ENCODE measurements around the gene HLA-DQA1. TPM values are rescaled to one million over a fixed set of nuclear protein-coding genes. Genes with fewer than 3 reads are reported as not detected.

HLA-DQA1 gene
- total RNA-seq, 5 donors from 2014 or later (not counting 1 experiment from before 2014, with no cell fraction given), result 6.9 to 25.8 (median 10.8) TPM

DNA sequence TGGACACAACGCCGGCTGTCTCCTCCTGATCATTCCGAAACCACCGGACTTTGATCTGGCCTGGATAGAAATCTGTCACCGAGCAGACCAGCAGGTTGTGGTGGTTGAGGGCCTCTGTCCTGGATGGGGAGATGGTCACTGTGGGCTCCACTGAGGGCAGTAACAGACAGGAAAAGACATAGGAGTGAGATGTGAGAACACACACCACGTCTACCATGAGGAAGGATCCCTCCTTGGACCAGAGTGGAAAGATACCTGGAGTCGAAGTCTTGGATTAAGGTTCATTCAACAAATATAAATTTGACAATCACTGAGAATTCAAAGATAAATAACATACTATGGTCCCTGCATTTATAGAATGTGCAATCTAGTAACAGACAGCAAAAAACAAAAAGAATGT lies 24.9 kb downstream of the HLA-DQA1 start:
- POLR2A ChIA-PET, result no interaction called here
- CTCF ChIA-PET, result interaction anchor here in 1 of 2 donors (0.9 kb wide), 1 partner anchor 9 kb away, joined by 3 read pairs; no protein-coding TSS in a partner anchor
- Mint-ChIP-seq H3K4me1 (peaks cover 19 to 51% (median 26%) of the 10 kb centered on the region in 3 donors), H3K4me3 (no peak overlapping the region), H3K27me3 (peaks cover 5 to 17% of the 10 kb centered on the region in 2 donors), H3K27ac (no peak overlapping the region), H3K36me3 (peaks cover 7% of the 10 kb centered on the region), H3K9me3 (no peaks in the 10 kb centered on the region)
- no peaks in the 10 kb centered on the region for H3K9me3 ChIP-seq
- peaks cover 5 to 13% of the 10 kb centered on the region in 2 experiments for H3K4me1 ChIP-seq (ENCODE audit: control insufficient read depth in 1 of 2, extremely low read depth in 1 of 2, insufficient read depth in 2 of 2, low read length in 2 of 2)
- no peaks in the 10 kb centered on the region for H3K36me3 ChIP-seq (ENCODE audit: control insufficient read depth in 2 of 2, extremely low read depth in 1 of 2, insufficient read depth in 1 of 2, low read length in 1 of 2)
- no peaks in the 10 kb centered on the region for H3K27me3 ChIP-seq (replicated peaks in 1 of 2; ENCODE audit: control insufficient read depth in 2 of 2, extremely low read depth in 1 of 2, insufficient read depth in 2 of 2, low read length in 1 of 2)
- no peak overlapping the region for H3K4me3 ChIP-seq (ENCODE audit: control insufficient read depth in 1 of 2, extremely low read depth in 1 of 2, low read length in 1 of 2)
- 67% methylated on average over 2 of the region's 7 CpGs for WGBS (ENCODE audit: insufficient coverage)
- ATAC-seq (replicated peaks in 1 of 4) (no peak), DNase-seq (no peak)
- H3K27ac ChIP-seq (ENCODE audit: low read length), result no peak overlapping the region

- ChIA-PET POLR2A (no interaction called here), CTCF (interaction anchor here in 1 of 2 donors (0.6 kb wide), 1 partner anchor 391 kb away, joined by 3 read pairs; no protein-coding TSS in a partner anchor)
- ATAC-seq (replicated peaks in 1 of 4) (no peak), DNase-seq (no peak)
- Histone ChIP-seq H3K27me3 (replicated peaks in 1 of 2; ENCODE audit: control insufficient read depth in 2 of 2, extremely low read depth in 1 of 2, insufficient read depth in 2 of 2, low read length in 1 of 2) (no peaks in the 10 kb centered on the region), H3K9me3 (no peaks in the 10 kb centered on the region), H3K4me1 (ENCODE audit: control insufficient read depth in 1 of 2, extremely low read depth in 1 of 2, insufficient read depth in 2 of 2, low read length in 2 of 2) (peaks cover 5 to 13% of the 10 kb centered on the region in 2 experiments), H3K27ac (ENCODE audit: low read length) (no peak overlapping the region), H3K4me3 (ENCODE audit: control insufficient read depth in 1 of 2, extremely low read depth in 1 of 2, low read length in 1 of 2) (no peak overlapping the region), H3K36me3 (ENCODE audit: control insufficient read depth in 2 of 2, extremely low read depth in 1 of 2, insufficient read depth in 1 of 2, low read length in 1 of 2) (no peaks in the 10 kb centered on the region)
- H3K9me3 Mint-ChIP-seq, result no peaks in the 10 kb centered on the region
- no CpG with 5 or more reads among the region's 5 CpGs for WGBS (ENCODE audit: insufficient coverage)
- H3K27me3 Mint-ChIP-seq, result peaks cover 5 to 21% of the 10 kb centered on the region in 2 donors
- peak overlapping the region in 1 of 2 donors; percentile 28 for H3K27ac Mint-ChIP-seq
- peaks cover 25 to 58% (median 34%) of the 10 kb centered on the region in 3 donors for H3K4me1 Mint-ChIP-seq
- peaks cover 7% of the 10 kb centered on the region for H3K36me3 Mint-ChIP-seq
- H3K4me3 Mint-ChIP-seq, result no peak overlapping the region
Observed at GRCh38 chr6:32662836-32663235, 25.6 kb downstream of the HLA-DQA1 start.

DNA sequence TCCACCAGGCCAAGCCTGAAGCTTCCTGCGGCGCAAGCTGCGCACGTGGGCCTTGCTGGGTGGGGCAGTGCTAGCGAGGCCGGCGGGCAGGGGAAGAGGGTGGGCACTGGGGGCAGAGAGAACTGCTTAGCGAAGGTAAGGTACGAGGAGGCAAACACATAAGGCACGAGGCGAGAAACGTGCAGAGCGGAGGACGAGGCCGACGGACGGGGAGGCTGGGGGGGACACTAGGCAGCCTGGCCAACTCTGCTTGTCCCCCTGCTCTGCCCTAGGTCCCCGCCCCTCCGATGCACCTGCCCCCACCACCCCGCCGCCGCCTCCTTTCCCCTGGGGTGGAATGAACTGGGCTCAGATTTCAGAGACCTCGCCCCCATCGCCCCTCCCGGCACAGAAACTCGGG lies 27.1 kb downstream of the HLA-DQA1 start:
- ATAC-seq (replicated peaks in 1 of 4), result no peak
- no peak for DNase-seq
- H3K27me3 Mint-ChIP-seq, result peaks cover 5 to 21% of the 10 kb centered on the region in 2 donors
- peaks cover 7% of the 10 kb centered on the region for H3K36me3 Mint-ChIP-seq
- 14% methylated on average over 2 of the region's 26 CpGs for WGBS (ENCODE audit: insufficient coverage)
- Histone ChIP-seq H3K27me3 (replicated peaks in 1 of 2; ENCODE audit: control insufficient read depth in 2 of 2, extremely low read depth in 1 of 2, insufficient read depth in 2 of 2, low read length in 1 of 2) (no peaks in the 10 kb centered on the region), H3K27ac (ENCODE audit: low read length) (no peak overlapping the region), H3K4me1 (ENCODE audit: control insufficient read depth in 1 of 2, extremely low read depth in 1 of 2, insufficient read depth in 2 of 2, low read length in 2 of 2) (peaks cover 10 to 13% of the 10 kb centered on the region in 2 experiments), H3K36me3 (ENCODE audit: control insufficient read depth in 2 of 2, extremely low read depth in 1 of 2, insufficient read depth in 1 of 2, low read length in 1 of 2) (no peaks in the 10 kb centered on the region), H3K9me3 (no peaks in the 10 kb centered on the region), H3K4me3 (ENCODE audit: control insufficient read depth in 1 of 2, extremely low read depth in 1 of 2, low read length in 1 of 2) (no peak overlapping the region)
- POLR2A ChIA-PET, result no interaction called here
- H3K4me1 Mint-ChIP-seq, result peaks cover 34 to 70% (median 46%) of the 10 kb centered on the region in 3 donors
- peak overlapping the region in 1 of 2 donors; percentile 75 for H3K27ac Mint-ChIP-seq
- peak overlapping the region; percentile 76 to 81 (median 77) for H3K4me3 Mint-ChIP-seq
- H3K9me3 Mint-ChIP-seq, result no peaks in the 10 kb centered on the region
- CTCF ChIA-PET, result interaction anchor here in 1 of 2 donors (0.6 to 1.5 kb wide), 2 partner anchors 15 to 41 kb away, joined by 3 to 5 read pairs; no protein-coding TSS in a partner anchor

GRCh38 chr6:32664827-32665362 lies 27.7 kb downstream of the HLA-DQA1 start:
- 5% methylated on average over 33 of the region's 47 CpGs for WGBS (ENCODE audit: insufficient coverage)
- no peaks in the 10 kb centered on the region for H3K36me3 ChIP-seq (ENCODE audit: control insufficient read depth in 2 of 2, extremely low read depth in 1 of 2, insufficient read depth in 1 of 2, low read length in 1 of 2)
- peaks cover 10 to 13% of the 10 kb centered on the region in 2 experiments for H3K4me1 ChIP-seq (ENCODE audit: control insufficient read depth in 1 of 2, extremely low read depth in 1 of 2, insufficient read depth in 2 of 2, low read length in 2 of 2)
- ATAC-seq (replicated peaks in 1 of 4), result peak; percentile 23 to 40 (median 35)
- DNase-seq, result peak in 26 of 35 experiments; percentile 4 to 60 (median 39)
- Mint-ChIP-seq H3K4me1 (peaks cover 34 to 69% (median 46%) of the 10 kb centered on the region in 3 donors), H3K27me3 (peaks cover 5 to 21% of the 10 kb centered on the region in 2 donors), H3K4me3 (peak overlapping the region; percentile 76 to 81 (median 77)), H3K9me3 (no peaks in the 10 kb centered on the region), H3K27ac (peak overlapping the region; percentile 75 to 86), H3K36me3 (peaks cover 3% of the 10 kb centered on the region)
- H3K9me3 ChIP-seq, result no peaks in the 10 kb centered on the region
- ChIA-PET CTCF (interaction anchor here in 1 of 2 donors (1.5 kb wide), 1 partner anchor 42 kb away, joined by 5 read pairs; no protein-coding TSS in a partner anchor), POLR2A (no interaction called here)
- no peaks in the 10 kb centered on the region for H3K27me3 ChIP-seq (replicated peaks in 1 of 2; ENCODE audit: control insufficient read depth in 2 of 2, extremely low read depth in 1 of 2, insufficient read depth in 2 of 2, low read length in 1 of 2)
- no peak overlapping the region for H3K4me3 ChIP-seq (ENCODE audit: control insufficient read depth in 1 of 2, extremely low read depth in 1 of 2, low read length in 1 of 2)
- H3K27ac ChIP-seq (ENCODE audit: low read length), result no peak overlapping the region

DNA sequence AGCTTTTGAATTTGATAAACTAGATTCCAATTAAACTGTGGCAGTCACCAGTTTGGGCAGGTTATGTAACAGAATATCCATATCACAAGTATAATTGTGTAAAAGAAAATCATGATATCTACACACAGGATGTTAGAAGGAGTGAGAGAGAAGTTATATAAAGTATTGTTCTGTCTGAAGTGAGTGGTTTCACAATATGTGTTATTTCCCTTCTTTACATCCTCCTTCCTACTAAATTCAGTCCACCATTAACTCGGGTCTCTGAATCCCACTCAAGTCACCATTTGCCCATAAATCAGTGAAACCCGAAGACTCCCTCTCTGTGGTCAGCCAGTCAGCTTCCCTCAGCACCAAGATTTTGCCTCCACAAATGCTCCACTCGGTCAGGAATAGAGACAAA lies 28.5 kb downstream of the HLA-DQA1 start:
- DNase-seq (no peak), ATAC-seq (replicated peaks in 1 of 4) (no peak)
- ChIA-PET POLR2A (interaction anchor here in 1 of 2 donors (0.8 to 1.4 kb wide), 3 partner anchors 24 to 43 kb away, joined by 3 to 4 read pairs (median 3); no protein-coding TSS in a partner anchor), CTCF (interaction anchor here in 1 of 2 donors (0.6 to 1.4 kb wide), 4 partner anchors 35 to 411 kb away, joined by 3 to 4 read pairs (median 3); no protein-coding TSS in a partner anchor)
- no peak overlapping the region for H3K4me3 ChIP-seq (ENCODE audit: control insufficient read depth in 1 of 2, extremely low read depth in 1 of 2, low read length in 1 of 2)
- Mint-ChIP-seq H3K36me3 (no peaks in the 10 kb centered on the region), H3K9me3 (no peaks in the 10 kb centered on the region), H3K4me1 (peaks cover 34 to 61% (median 46%) of the 10 kb centered on the region in 3 donors), H3K27me3 (peaks cover 5 to 21% of the 10 kb centered on the region in 2 donors), H3K4me3 (peak overlapping the region; percentile 72 to 81 (median 77)), H3K27ac (peak overlapping the region; percentile 30 to 86)
- no peaks in the 10 kb centered on the region for H3K27me3 ChIP-seq (replicated peaks in 1 of 2; ENCODE audit: control insufficient read depth in 2 of 2, extremely low read depth in 1 of 2, insufficient read depth in 2 of 2, low read length in 1 of 2)
- WGBS (ENCODE audit: insufficient coverage), result 5% methylated on average over 3 of the region's 3 CpGs
- H3K27ac ChIP-seq (ENCODE audit: low read length), result no peak overlapping the region
- peaks cover 10 to 13% of the 10 kb centered on the region in 2 experiments for H3K4me1 ChIP-seq (ENCODE audit: control insufficient read depth in 1 of 2, extremely low read depth in 1 of 2, insufficient read depth in 2 of 2, low read length in 2 of 2)
- no peaks in the 10 kb centered on the region for H3K9me3 ChIP-seq
- H3K36me3 ChIP-seq (ENCODE audit: control insufficient read depth in 2 of 2, extremely low read depth in 1 of 2, insufficient read depth in 1 of 2, low read length in 1 of 2), result no peaks in the 10 kb centered on the region

- peak within 1 kb of the TSS in 1 of 2 donors; percentile 43 for H3K4me3 ChIP-seq (ENCODE audit: control insufficient read depth in 1 of 2, extremely low read depth in 1 of 2, low read length in 1 of 2)
- H3K27me3 ChIP-seq (replicated peaks in 1 of 2; ENCODE audit: control insufficient read depth in 2 of 2, extremely low read depth in 1 of 2, insufficient read depth in 2 of 2, low read length in 1 of 2), result no peaks in the 10 kb centered on the region
- H3K36me3 Mint-ChIP-seq, result no peaks in the 10 kb centered on the region
- ChIA-PET CTCF (interaction anchor here in 1 of 2 donors (0.6 to 1.4 kb wide), 6 partner anchors 25 to 278 kb away, joined by 3 to 4 read pairs (median 3); no protein-coding TSS in a partner anchor), POLR2A (interaction anchor here in 1 of 2 donors (0.6 to 1.4 kb wide), 4 partner anchors 23 to 221 kb away, joined by 3 to 4 read pairs (median 3); no protein-coding TSS in a partner anchor)
- no peaks in the 10 kb centered on the region for H3K36me3 ChIP-seq (ENCODE audit: control insufficient read depth in 2 of 2, extremely low read depth in 1 of 2, insufficient read depth in 1 of 2, low read length in 1 of 2)
- peaks cover 34 to 59% (median 46%) of the 10 kb centered on the region in 3 donors for H3K4me1 Mint-ChIP-seq
- H3K27me3 Mint-ChIP-seq, result peaks cover 5 to 21% of the 10 kb centered on the region in 2 donors
- peak within 1 kb of the TSS; percentile 30 to 86 for H3K27ac Mint-ChIP-seq
- peaks cover 0 to under 1% (median 0%) of the 10 kb centered on the region in 3 donors for H3K9me3 Mint-ChIP-seq
- H3K9me3 ChIP-seq, result no peaks in the 10 kb centered on the region
- peaks cover 10 to 13% of the 10 kb centered on the region in 2 experiments for H3K4me1 ChIP-seq (ENCODE audit: control insufficient read depth in 1 of 2, extremely low read depth in 1 of 2, insufficient read depth in 2 of 2, low read length in 2 of 2)
- H3K4me3 Mint-ChIP-seq, result peak within 1 kb of the TSS; percentile 72 to 81 (median 77)
- 2% methylated on average over 9 of the region's 16 CpGs for WGBS (ENCODE audit: insufficient coverage)
- ATAC-seq (replicated peaks in 1 of 4), result peak; percentile 74 to 79 (median 78)
- H3K27ac ChIP-seq (ENCODE audit: low read length), result no peak within 1 kb of the TSS
- peak in 24 of 35 experiments; percentile 4 to 82 (median 50) for DNase-seq
Observed at GRCh38 chr6:32666420-32667300, 29.5 kb downstream of the HLA-DQA1 start, which contains the start of gene HLA-DQB1. TSS of gene HLA-DQB1 (minus strand) at chr6:32666657. CDS start at chr6:32666607, 50 bp downstream.
